Erythroblast (primary cell): ENCODE results near the gene AUP1.

Experiments used
- GATA1 ChIP-seq: IDR thresholded peaks from 2 replicates; pipeline ENCODE4 v1.6.1; 2011; ENCODE audit warnings: low read depth, mild to moderate bottlenecking, control low read depth, low read length, moderate library complexity
- POLR2A ChIP-seq: IDR thresholded peaks from 2 replicates; pipeline ENCODE4 v1.6.1; 2011; ENCODE audit warnings: mild to moderate bottlenecking, low read length

DNA sequence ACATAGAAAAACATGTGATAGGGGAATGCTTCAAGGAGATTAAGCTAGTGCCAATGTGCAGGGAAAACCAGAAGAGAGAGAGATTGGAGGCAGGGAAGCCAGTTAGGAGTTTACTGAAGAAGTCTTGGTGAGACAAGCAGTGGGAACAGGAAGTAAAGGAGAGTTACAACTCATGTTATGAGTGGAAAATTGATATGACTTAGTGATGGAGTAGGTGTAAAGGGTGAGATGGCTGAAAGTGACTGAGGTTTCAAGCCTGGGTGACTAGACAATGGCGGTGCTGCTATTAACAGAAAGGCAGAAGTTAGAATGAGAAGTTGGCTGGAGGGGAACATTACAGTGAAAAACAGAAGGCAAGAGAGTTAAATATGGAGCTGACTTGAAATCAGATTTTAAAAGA is 41.6 kb upstream of the AUP1 start:
- TF ChIP-seq POLR2A (no peak), GATA1 (no peak)
